ENCODE data around the gene BST1.

- TF ChIP-seq CREB1 (CRISPR knock-in tag; IDR thresholded peaks at IDR 0.05; ENCODE audit: low read depth) = no peak
- no peak for TF ChIP-seq CTCF (conservative IDR thresholded peaks at IDR 0.05; ENCODE audit: low read depth in 2 of 2)
- TF ChIP-seq POLR2AphosphoS5 (IDR thresholded peaks at IDR 0.05; ENCODE audit: low read depth) = no peak
- no peak for TF ChIP-seq ZNF331 (CRISPR knock-in tag; IDR thresholded peaks at IDR 0.05; ENCODE audit: low read depth)
- TF ChIP-seq JUNB (IDR thresholded peaks at IDR 0.05; ENCODE audit: unreplicated experiment) = no peak
- no peak for TF ChIP-seq EZH2 (IDR thresholded peaks at IDR 0.05; ENCODE audit: low read depth, unreplicated experiment)
- TF ChIP-seq EZH2phosphoT487 (IDR thresholded peaks at IDR 0.05; ENCODE audit: unreplicated experiment) = no peak
- TF ChIP-seq NANOG (IDR thresholded peaks at IDR 0.05; ENCODE audit: borderline replicate concordance) = no peak
- TF ChIP-seq ETS1 (IDR thresholded peaks at IDR 0.05) = no peak
- TF ChIP-seq REST (IDR thresholded peaks at IDR 0.05; ENCODE audit: unreplicated experiment) = no peak
- TF ChIP-seq ZNF114 (CRISPR knock-in tag; IDR thresholded peaks at IDR 0.05) = no peak
These were observed 25.3 kb upstream of the BST1 start for GRCh38 chr4:15677507-15677988.

Measured in GM23338 (cell line).